TTC549 (cell line): Measurements from ENCODE around the gene MAN1A1.

ENCODE experiments used
- FAIRE-seq: peaks from 2 replicates; lab custom pipeline; 2012; peaks lifted over from hg19 to GRCh38; lab: Jason Lieb, UNC

MAN1A1 gene

GRCh38 chr6:119140196-119141140, 209.1 kb downstream of the MAN1A1 start:
- FAIRE-seq: no peak

GRCh38 chr6:119138906-119139541, 210.5 kb downstream of the MAN1A1 start:
- no peak for FAIRE-seq

- FAIRE-seq: no peak
Measured at GRCh38 chr6:119137194-119138072, 212.1 kb downstream of the MAN1A1 start.

- FAIRE-seq: no peak
Measured at GRCh38 chr6:119134752-119135151, 214.8 kb downstream of the MAN1A1 start.

- FAIRE-seq: no peak
Measured at GRCh38 chr6:119133400-119133799, 216.2 kb downstream of the MAN1A1 start.

- no peak for FAIRE-seq
Measured at GRCh38 chr6:119132261-119132981, 217.1 kb downstream of the MAN1A1 start.

GRCh38 chr6:119129968-119130484, 219.5 kb downstream of the MAN1A1 start:
- FAIRE-seq: no peak

GRCh38 chr6:119129148-119129967, 220.2 kb downstream of the MAN1A1 start:
- FAIRE-seq: no peak

GRCh38 chr6:119128252-119128912, 221.2 kb downstream of the MAN1A1 start:
- FAIRE-seq: no peak

GRCh38 chr6:119127627-119128026, 221.9 kb downstream of the MAN1A1 start:
- FAIRE-seq: no peak
